Measurements from ENCODE around the gene FCHSD1.
A peak's percentile ranks its signal among the peaks of the same experiment; 100 is the strongest.

FCHSD1 gene

DNA sequence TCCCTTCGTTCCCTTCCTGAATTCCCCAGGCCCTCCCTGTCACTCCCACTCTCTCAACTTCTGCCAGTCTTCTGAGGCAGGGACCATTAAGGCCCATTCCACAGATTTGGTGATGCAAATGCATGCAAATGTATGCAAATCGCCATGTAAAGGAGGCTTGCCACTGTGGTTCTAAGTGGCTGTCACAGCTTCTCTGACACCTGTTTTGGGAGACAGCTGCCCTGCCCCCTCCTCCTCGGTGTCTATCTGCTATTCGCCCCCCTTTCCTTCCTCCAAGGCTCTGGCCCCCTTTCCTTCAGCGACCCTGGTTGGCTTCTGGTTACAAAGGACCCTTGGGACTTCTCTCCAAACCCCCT lies 41.3 kb upstream of the FCHSD1 start:
- in situ Hi-C loops (cut with MboI; ENCODE audit: low sequenced_read_pairs, unreplicated experiment) = loop anchor here (10.0 to 25.0 kb wide), 3 partner anchors 182 to 445 kb away; partner anchors contain the start of genes PCDH1 and PCDH12
- no peak for DNase-seq (ENCODE audit: low spot score)
- TF ChIP-seq, protein P1, sequence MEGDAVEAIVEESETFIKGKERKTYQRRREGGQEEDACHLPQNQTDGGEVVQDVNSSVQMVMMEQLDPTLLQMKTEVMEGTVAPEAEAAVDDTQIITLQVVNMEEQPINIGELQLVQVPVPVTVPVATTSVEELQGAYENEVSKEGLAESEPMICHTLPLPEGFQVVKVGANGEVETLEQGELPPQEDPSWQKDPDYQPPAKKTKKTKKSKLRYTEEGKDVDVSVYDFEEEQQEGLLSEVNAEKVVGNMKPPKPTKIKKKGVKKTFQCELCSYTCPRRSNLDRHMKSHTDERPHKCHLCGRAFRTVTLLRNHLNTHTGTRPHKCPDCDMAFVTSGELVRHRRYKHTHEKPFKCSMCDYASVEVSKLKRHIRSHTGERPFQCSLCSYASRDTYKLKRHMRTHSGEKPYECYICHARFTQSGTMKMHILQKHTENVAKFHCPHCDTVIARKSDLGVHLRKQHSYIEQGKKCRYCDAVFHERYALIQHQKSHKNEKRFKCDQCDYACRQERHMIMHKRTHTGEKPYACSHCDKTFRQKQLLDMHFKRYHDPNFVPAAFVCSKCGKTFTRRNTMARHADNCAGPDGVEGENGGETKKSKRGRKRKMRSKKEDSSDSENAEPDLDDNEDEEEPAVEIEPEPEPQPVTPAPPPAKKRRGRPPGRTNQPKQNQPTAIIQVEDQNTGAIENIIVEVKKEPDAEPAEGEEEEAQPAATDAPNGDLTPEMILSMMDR (IDR thresholded peaks at IDR 0.05; ENCODE audit: borderline replicate concordance, control extremely low read depth, extremely low read depth, insufficient read depth, missing control alignments) = no peak

DNA sequence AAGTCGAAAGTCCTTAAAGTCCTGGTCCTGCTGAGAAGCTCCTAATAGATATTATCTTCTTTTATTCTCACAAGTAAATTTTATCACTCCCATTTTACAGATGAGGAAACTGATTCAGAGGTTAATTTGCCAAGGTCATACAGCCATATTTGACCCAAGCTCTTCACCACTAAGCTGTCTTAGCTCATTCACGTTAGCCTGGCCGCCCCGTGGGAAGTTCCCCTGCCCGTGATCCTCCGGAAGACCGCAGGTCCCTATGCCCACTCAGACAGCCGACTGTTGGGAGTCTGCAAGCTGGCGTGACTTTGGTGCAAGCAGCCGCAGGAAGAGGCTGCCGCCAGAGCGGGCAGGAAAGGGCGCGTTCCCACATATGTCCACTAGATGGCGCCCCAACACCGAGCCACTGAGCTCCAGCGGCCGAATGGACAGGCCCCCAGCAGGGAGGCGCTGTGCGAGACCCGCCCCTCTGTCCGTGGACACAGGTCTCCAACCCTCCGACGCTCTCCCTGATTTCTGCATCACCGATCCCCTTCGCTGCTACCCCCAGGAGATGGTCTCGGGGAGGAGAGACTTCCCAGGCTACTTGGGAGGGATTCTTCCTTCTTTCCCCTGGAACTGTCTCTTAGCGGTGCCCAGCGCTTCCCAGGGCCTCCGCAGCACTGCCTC lies 40.8 kb upstream of the FCHSD1 start:
- peak; percentile 91 for DNase-seq (ENCODE audit: low spot score)
- in situ Hi-C loops (cut with MboI; ENCODE audit: low sequenced_read_pairs, unreplicated experiment) = loop anchor here (10.0 to 25.0 kb wide), 3 partner anchors 183 to 445 kb away; partner anchors contain the start of genes PCDH1 and PCDH12

DNA sequence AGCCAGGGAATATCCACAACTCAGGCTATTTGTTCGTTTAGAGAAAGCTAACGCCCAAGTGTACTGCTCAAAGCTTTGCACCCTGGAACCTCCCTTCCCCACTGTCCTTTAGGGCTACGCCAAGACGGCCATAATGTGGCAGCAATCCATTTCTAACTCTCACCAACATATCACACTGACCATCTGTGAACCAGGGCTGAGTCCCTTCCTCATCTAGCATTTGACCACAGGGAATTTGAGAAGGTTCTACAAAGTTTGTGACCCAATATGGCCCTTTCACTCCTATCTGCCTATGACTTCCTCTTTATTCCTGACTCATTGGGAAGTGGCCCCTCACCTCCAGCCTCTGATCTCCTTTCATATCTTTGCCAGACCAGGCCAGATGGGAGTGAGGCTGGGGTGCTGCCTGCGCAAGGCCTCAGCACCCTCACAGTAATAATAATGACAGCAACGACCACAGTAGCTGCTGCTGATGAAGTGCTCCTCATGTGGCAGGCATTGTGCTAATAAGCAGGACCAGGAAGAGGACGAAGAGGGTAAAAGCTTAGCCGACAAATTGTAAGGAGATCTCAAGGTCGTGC lies 40.2 kb upstream of the FCHSD1 start:
- in situ Hi-C loops (cut with MboI; ENCODE audit: low sequenced_read_pairs, unreplicated experiment) = loop anchor here (10.0 to 25.0 kb wide), 3 partner anchors 183 to 446 kb away; partner anchors contain the start of genes PCDH1 and PCDH12
- no peak for DNase-seq (ENCODE audit: low spot score)
- TF ChIP-seq, protein P1 (IDR thresholded peaks at IDR 0.05; ENCODE audit: borderline replicate concordance, control extremely low read depth, extremely low read depth, insufficient read depth, missing control alignments) = no peak

More for the DNA sequence above, 40.8 kb upstream of the FCHSD1 start:
- TF ChIP-seq, protein P1 (IDR thresholded peaks at IDR 0.05; ENCODE audit: borderline replicate concordance, control extremely low read depth, extremely low read depth, insufficient read depth, missing control alignments) = peak; percentile 98

DNA sequence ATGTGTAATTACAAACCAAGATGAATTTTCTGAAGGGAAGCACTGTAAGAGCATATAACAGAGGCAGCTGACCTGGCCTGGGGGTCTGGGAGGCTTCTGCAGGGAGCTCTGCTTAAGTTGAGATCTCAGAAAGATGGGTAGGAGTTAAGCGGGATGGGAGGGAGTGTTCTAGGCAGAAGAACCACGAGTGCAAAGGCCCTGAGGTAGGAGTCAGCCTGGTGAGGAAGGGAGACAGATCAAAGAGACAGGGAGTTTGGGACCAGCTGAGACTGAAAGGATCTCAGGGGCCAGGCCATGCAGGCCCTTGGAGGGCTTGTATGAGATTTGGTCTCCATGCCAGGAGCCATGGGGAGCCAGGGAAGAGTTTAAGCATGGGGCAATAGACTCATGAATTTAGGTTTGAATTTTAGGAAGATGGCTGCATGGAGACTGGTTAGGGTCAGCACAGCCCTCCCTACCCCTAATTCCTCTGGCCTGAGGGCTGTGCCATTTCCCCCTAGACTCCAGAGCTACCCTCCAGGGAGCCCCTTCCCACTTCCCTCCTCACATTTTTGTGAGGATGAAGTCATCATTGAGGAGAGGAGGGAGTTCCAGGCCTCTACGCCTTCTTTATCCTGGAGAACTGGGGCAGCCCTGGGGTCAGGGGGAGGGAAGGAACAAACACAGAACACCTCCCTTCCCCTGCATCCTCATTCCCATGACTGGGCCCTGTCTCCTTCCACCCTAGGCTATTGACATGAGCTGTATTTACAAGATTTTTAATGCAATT lies 35.6 kb upstream of the FCHSD1 start:
- DNase-seq (ENCODE audit: low spot score) = no peak
- TF ChIP-seq, protein P1 (IDR thresholded peaks at IDR 0.05; ENCODE audit: borderline replicate concordance, control extremely low read depth, extremely low read depth, insufficient read depth, missing control alignments) = no peak
- in situ Hi-C loops (cut with MboI; ENCODE audit: low sequenced_read_pairs, unreplicated experiment) = loop anchor here (25.0 kb wide), 1 partner anchor 450 kb away; no protein-coding TSS in a partner anchor

DNA sequence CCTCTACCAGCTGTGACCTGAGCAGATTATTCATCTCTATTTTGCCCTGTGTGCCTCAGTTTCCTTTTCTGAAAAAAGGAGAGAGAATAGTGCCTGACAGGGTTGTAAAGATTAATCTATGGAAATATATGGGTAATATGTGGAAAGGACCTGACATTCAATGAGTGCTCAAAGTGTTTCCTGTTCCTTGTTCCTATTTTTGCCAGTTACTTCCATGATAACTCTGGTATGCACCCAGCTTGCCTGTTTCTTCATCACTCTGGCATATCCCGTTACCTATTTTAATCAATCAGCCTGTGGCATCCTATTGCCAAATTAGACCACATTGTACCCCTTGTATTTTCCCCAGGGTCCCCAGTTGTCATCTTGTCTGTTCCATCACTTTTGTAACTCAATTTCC lies 34.4 kb upstream of the FCHSD1 start:
- in situ Hi-C loops (cut with MboI; ENCODE audit: low sequenced_read_pairs, unreplicated experiment) = loop anchor here (25.0 kb wide), 1 partner anchor 452 kb away; no protein-coding TSS in a partner anchor
- DNase-seq (ENCODE audit: low spot score) = no peak

More for the DNA sequence above, 34.4 kb upstream of the FCHSD1 start:
- TF ChIP-seq, protein P1 (IDR thresholded peaks at IDR 0.05; ENCODE audit: borderline replicate concordance, control extremely low read depth, extremely low read depth, insufficient read depth, missing control alignments) = no peak

Measured in GM13976 (cell line).